Measurements from ENCODE around the gene CTSK.
"Not testable (repeated sequence)": the region's sequence is repeated elsewhere in the genome, so short reads cannot be mapped to it uniquely, and the experiment has no call there.

Gene CTSK

GRCh38 chr1:150836129-150836773, 28.2 kb upstream of the CTSK start:
- DNase-seq (ENCODE audit: low read depth, low spot score), result no peak
- no peak overlapping the region for H3K4me3 ChIP-seq
- TF ChIP-seq EZH2 (IDR thresholded peaks at IDR 0.05) (no peak), POLR2AphosphoS5 (IDR thresholded peaks at IDR 0.05; ENCODE audit: borderline replicate concordance, low read depth, low read length) (no peak), FOXP2 (optimal IDR thresholded peaks at IDR 0.05; ENCODE audit: control extremely low read depth, extremely low read length, insufficient read depth) (no peak)
- no peak overlapping the region for H3K9ac ChIP-seq (ENCODE audit: insufficient read length)
- H3K36me3 ChIP-seq (ENCODE audit: insufficient read depth, low read length), result peaks cover 53% of the 10 kb centered on the region
- no peak overlapping the region for H3K27ac ChIP-seq
- no peaks in the 10 kb centered on the region for H3K9me3 ChIP-seq (ENCODE audit: low read depth, low read length)

- not testable (repeated sequence) for H3K27ac ChIP-seq; H3K9ac ChIP-seq (ENCODE audit: insufficient read length); H3K9me3 ChIP-seq (ENCODE audit: low read depth, low read length); H3K4me3 ChIP-seq; DNase-seq (ENCODE audit: low read depth, low spot score)
- H3K36me3 ChIP-seq (ENCODE audit: insufficient read depth, low read length), result peaks cover 51% of the 10 kb centered on the region
Measured at GRCh38 chr1:150833961-150834360, 25.9 kb upstream of the CTSK start.

GRCh38 chr1:150832597-150832996, 24.5 kb upstream of the CTSK start:
- TF ChIP-seq EZH2 (IDR thresholded peaks at IDR 0.05), result no peak
- TF ChIP-seq POLR2AphosphoS5 (IDR thresholded peaks at IDR 0.05; ENCODE audit: borderline replicate concordance, low read depth, low read length), result no peak
- TF ChIP-seq FOXP2 (optimal IDR thresholded peaks at IDR 0.05; ENCODE audit: control extremely low read depth, extremely low read length, insufficient read depth), result no peak
- Histone ChIP-seq H3K27ac (no peak overlapping the region), H3K4me3 (no peak overlapping the region), H3K9me3 (ENCODE audit: low read depth, low read length) (no peaks in the 10 kb centered on the region), H3K36me3 (ENCODE audit: insufficient read depth, low read length) (peaks cover 60% of the 10 kb centered on the region), H3K9ac (ENCODE audit: insufficient read length) (no peak overlapping the region)
- no peak for DNase-seq (ENCODE audit: low read depth, low spot score)

DNA sequence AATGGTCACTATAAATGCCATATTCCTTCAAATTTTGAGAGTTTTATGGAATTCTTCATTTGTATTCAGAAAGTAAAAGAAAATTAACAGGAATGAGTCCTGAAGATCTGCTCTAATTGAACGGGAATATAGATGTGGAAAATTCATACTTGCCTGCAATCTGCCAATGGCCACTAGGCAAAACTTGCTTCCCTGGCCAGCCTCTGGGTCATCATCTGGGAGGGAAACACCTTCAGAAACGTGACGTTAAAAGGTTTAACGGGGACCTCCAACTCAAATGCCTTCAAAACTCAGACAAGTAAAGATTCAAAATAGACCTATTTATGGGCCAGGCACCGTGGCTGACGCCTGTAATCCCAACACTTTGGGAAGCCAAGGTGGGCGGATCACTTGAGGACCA, 21.7 kb upstream of the CTSK start:
- no peak for DNase-seq (ENCODE audit: low read depth, low spot score)
- no peak overlapping the region for H3K4me3 ChIP-seq
- peaks cover 55% of the 10 kb centered on the region for H3K36me3 ChIP-seq (ENCODE audit: insufficient read depth, low read length)
- TF ChIP-seq FOXP2 (optimal IDR thresholded peaks at IDR 0.05; ENCODE audit: control extremely low read depth, extremely low read length, insufficient read depth), result no peak
- no peak for TF ChIP-seq EZH2 (IDR thresholded peaks at IDR 0.05)
- TF ChIP-seq POLR2AphosphoS5 (IDR thresholded peaks at IDR 0.05; ENCODE audit: borderline replicate concordance, low read depth, low read length), result no peak
- H3K9ac ChIP-seq (ENCODE audit: insufficient read length), result no peak overlapping the region
- no peaks in the 10 kb centered on the region for H3K9me3 ChIP-seq (ENCODE audit: low read depth, low read length)
- H3K27ac ChIP-seq, result no peak overlapping the region

GRCh38 chr1:150826299-150826698, 18.2 kb upstream of the CTSK start:
- no peak overlapping the region for H3K9ac ChIP-seq (ENCODE audit: insufficient read length)
- H3K9me3 ChIP-seq (ENCODE audit: low read depth, low read length), result no peaks in the 10 kb centered on the region
- TF ChIP-seq POLR2AphosphoS5 (IDR thresholded peaks at IDR 0.05; ENCODE audit: borderline replicate concordance, low read depth, low read length) (no peak), FOXP2 (optimal IDR thresholded peaks at IDR 0.05; ENCODE audit: control extremely low read depth, extremely low read length, insufficient read depth) (no peak), EZH2 (IDR thresholded peaks at IDR 0.05) (no peak)
- H3K27ac ChIP-seq, result no peak overlapping the region
- no peak overlapping the region for H3K4me3 ChIP-seq
- DNase-seq (ENCODE audit: low read depth, low spot score), result no peak
- H3K36me3 ChIP-seq (ENCODE audit: insufficient read depth, low read length), result peaks cover 37% of the 10 kb centered on the region

DNA sequence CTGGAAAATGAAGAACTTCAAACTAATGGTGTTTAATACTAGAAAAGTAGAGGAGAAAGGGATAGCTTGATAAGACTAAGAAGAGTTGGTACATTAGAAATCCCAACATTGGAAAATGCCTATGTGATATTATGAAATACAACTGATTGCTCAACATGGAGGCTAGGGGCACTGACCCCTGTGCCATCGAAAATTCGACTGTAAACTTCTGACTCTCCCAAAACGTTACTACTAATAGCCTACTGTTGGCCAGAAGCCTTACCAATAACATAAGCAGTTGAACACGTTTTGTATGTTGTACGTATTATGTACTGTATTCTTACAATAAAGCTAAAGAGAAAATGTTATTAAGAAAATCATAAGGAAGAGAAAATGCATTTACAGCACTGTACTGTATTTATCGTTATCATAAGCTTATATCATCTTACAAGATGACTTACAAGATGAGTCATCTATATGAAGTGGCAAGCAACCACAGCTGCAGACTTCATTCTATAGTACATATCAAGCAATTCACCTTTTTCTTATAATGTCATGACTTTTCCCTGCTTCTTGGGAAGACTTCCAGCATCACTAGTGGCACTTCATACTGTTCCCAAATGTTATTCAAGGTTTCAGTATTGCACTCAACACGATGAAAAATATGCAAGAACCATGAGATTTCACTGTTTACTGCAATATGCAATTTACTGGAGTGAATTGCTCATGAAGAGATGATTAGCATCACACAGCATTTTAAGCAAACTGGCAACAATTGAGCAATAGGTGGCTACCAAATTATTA, 12.9 kb upstream of the CTSK start:
- Histone ChIP-seq H3K36me3 (ENCODE audit: insufficient read depth, low read length) (peaks cover 46% of the 10 kb centered on the region), H3K4me3 (no peak overlapping the region), H3K9ac (ENCODE audit: insufficient read length) (no peak overlapping the region), H3K9me3 (ENCODE audit: low read depth, low read length) (no peaks in the 10 kb centered on the region), H3K27ac (no peak overlapping the region)
- TF ChIP-seq POLR2AphosphoS5 (IDR thresholded peaks at IDR 0.05; ENCODE audit: borderline replicate concordance, low read depth, low read length), result no peak
- no peak for TF ChIP-seq FOXP2 (optimal IDR thresholded peaks at IDR 0.05; ENCODE audit: control extremely low read depth, extremely low read length, insufficient read depth)
- TF ChIP-seq EZH2 (IDR thresholded peaks at IDR 0.05), result no peak
- DNase-seq (ENCODE audit: low read depth, low spot score), result no peak

DNA sequence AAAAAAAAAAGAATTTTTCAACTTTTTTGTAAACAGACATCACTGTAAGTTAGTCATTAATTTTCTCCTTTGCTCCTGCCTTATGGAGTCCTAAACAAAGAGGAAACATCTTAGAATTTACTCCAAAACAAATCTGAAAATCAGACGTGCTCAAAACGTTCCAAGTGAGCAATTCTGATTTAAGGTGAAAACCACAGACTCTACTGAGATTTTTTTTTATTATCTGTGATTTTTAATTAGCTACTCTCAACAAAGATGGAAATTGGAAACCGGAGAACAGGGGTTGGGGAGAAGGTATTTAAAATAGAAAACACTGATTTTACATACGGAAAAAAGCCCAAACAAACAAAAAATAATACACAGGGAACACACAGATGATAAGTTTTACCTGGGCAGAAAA, 7.8 kb upstream of the CTSK start:
- H3K9ac ChIP-seq (ENCODE audit: insufficient read length), result no peak overlapping the region
- no peaks in the 10 kb centered on the region for H3K9me3 ChIP-seq (ENCODE audit: low read depth, low read length)
- no peak overlapping the region for H3K4me3 ChIP-seq
- H3K36me3 ChIP-seq (ENCODE audit: insufficient read depth, low read length), result peaks cover 69% of the 10 kb centered on the region
- DNase-seq (ENCODE audit: low read depth, low spot score), result no peak
- H3K27ac ChIP-seq, result no peak overlapping the region
- TF ChIP-seq EZH2 (IDR thresholded peaks at IDR 0.05) (no peak), POLR2AphosphoS5 (IDR thresholded peaks at IDR 0.05; ENCODE audit: borderline replicate concordance, low read depth, low read length) (no peak), FOXP2 (optimal IDR thresholded peaks at IDR 0.05; ENCODE audit: control extremely low read depth, extremely low read length, insufficient read depth) (no peak)

GRCh38 chr1:150813028-150813707, 5.1 kb upstream of the CTSK start:
- H3K27ac ChIP-seq, result no peak overlapping the region
- H3K4me3 ChIP-seq, result no peak overlapping the region
- H3K36me3 ChIP-seq (ENCODE audit: insufficient read depth, low read length), result peaks cover 59% of the 10 kb centered on the region
- TF ChIP-seq FOXP2 (optimal IDR thresholded peaks at IDR 0.05; ENCODE audit: control extremely low read depth, extremely low read length, insufficient read depth) (no peak), POLR2AphosphoS5 (IDR thresholded peaks at IDR 0.05; ENCODE audit: borderline replicate concordance, low read depth, low read length) (no peak), EZH2 (IDR thresholded peaks at IDR 0.05) (no peak)
- no peak for DNase-seq (ENCODE audit: low read depth, low spot score)
- H3K9ac ChIP-seq (ENCODE audit: insufficient read length), result no peak overlapping the region
- H3K9me3 ChIP-seq (ENCODE audit: low read depth, low read length), result no peaks in the 10 kb centered on the region
